AG09319 (cell line): ENCODE measurements around the gene ZFPM1.
A peak's percentile ranks its signal among the peaks of the same experiment; 100 is the strongest.

Source experiments
- DNase-seq: peaks from one replicate; pipeline ENCODE4 v3.0.0-alpha.2; 2010; ENCODE audit warnings: low read depth; ENCODE audit errors: extremely low read depth
- CTCF ChIP-seq: IDR thresholded peaks from 2 replicates; pipeline ENCODE4 v1.5.1; 2011; ENCODE audit warnings: low read depth, mild to moderate bottlenecking, inconsistent platforms, low read length, moderate library complexity

The ZFPM1 gene

DNA sequence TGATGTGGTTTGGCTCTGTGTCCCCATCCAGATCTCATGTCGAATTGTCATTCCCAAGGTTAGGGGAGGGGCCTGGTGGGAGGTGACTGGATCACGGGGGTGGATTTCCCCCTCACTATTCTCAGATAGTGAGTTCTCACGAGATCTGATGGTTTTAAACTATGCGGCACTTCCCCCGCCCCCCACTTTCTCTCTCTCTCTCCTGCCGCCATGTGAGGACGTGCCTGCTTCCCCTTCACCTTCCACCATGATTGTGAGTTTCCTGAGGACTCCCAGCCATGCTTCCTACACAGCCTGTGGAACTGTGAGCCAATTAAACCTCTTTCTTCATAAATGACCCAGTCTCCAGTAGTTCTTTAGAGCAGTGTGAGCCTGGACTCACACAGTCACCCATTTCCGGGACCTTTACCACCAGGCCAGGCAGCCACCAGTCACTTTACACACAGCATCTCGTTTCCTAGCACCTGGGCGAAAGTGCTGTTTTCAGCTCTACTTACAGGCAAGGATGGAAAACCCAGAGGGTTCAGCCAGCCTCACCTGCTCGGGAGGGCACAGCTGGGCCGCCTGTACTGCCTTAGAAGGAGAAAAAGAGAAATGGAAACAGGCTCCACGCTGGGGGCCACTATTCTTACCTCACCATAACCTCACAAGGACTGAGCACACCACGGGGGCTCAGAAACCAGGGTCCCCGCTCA is 103.4 kb downstream of the ZFPM1 start:
- no peak for TF ChIP-seq CTCF
- no peak for DNase-seq

GRCh38 chr16:88558457-88559442 is 105.7 kb downstream of the ZFPM1 start:
- TF ChIP-seq CTCF, result peak; percentile 38
- DNase-seq, result no peak

DNA sequence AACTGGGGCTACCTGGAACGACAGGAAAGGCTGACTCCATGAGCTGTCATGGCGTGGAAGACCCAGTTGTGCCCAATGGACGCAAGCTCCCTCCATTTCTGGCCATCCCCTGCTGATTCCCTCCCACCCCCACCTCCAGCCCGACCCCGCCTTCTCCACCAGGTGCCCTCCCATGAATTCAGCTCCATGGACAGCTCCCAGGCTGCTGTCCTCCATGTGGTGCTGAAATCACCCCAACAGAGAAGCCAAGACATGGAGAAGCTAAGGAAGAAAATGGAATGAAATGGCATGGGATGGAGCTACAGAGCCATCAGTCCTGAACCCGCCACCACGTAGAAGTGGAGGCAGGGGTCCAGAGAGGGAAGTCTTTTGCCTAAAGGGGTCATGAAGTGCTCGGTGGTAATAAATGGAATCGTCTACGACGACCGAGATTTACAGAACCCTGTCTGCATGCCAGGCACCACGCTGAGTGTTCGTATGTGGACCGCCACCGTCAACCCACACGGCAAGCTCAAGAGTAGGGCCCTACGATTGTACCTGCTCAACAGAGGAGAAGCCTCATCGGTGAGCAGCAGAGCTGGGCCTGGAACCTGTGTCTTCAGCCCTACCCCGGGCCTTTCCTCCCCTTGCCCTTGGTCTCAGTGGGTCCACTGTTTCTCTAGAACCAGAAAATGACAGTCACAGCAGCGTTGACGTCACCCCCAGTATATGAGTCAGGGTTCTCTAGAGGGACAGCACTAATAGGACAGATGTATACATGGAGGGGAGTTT is 107.8 kb downstream of the ZFPM1 start:
- DNase-seq, result no peak
- no peak for TF ChIP-seq CTCF

DNA sequence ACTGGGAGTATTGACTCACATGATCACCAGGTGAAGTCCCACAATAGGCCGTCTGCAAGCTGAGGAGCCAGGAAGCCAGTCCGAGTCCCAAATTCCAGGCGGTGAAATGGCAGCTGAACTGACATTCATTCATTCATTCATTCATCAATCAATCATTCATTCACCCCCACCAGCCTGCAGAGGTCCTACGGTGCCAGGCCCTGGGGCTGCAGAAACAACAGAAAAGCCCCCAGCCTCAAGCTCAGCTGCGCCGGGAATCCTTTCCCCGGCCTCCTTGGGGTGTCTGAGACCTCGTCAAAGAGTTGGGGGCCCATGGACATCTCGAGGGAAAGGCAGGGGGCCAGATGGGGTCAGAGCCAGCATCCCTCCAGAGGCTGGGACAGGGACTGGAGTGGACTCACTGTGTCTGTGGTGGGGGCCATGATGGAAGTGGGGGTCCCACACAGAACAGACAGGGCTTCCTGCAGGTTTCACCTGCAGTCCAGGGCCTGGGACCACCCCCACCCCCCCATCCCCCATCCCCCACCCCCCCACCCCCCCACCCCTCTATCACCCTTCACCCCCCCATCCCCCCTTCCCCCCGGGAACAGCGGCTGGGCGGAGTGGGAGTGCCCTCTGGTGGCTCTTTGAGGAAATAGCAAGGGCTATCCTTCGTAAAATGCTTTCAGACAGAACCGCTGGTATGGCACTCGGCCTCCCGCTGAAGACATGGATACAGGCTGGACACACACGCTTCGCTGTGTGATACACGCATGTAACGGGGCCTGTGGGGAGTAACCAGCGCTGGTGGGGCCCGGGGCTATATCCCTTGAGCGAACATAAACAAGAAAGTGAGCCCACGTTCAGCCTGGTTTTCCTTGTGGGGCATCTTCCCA is 108.6 kb downstream of the ZFPM1 start:
- peak; percentile 16 for DNase-seq
- peak; percentile 73 for TF ChIP-seq CTCF

GRCh38 chr16:88566158-88566557 is 113.1 kb downstream of the ZFPM1 start:
- peak; percentile 10 for DNase-seq
- no peak for TF ChIP-seq CTCF

DNA sequence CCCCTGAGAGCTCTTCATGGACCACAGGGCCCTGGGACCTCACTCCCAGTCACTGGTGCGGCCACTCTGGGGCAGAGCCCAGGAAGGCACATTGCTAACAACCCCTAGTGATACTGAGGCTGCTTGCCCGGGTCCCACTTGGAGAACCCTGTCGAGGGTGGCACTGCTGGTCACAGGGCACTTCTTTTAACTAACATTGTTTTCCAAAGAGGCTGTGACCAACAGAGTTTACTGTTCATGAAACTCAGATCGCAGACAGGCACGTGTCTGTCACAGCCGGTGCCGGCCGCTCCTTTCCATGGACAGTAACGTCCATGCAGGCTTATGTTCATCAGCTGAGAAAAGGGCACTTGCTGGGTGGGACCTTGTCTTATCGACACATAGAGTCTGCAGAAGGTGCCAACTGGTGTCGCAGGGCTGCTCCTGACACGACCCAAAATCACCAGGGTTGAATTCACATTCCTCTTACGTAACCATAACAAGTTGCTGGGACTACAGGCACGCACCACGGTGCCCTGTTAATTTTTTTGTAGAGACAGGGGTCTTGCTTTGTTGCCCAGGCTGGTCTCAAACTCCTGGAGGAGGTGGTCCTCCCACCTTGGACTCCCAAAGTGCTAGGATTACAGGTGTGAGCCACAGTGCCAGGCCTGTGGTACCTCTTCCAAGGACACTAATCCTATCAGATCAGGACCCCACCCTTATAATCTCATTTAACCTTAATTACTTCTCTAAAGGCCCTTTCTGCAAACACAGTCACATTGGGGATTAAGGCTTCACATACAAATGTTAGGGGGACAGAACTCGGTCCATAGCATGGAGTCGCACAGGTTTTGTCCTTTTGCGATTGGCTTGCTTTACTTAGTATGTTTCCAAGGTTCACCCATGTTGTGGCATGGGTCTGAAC is 115.9 kb downstream of the ZFPM1 start:
- no peak for DNase-seq
- TF ChIP-seq CTCF, result no peak
